Stimulated activated CD8-positive, alpha-beta memory T cell treated with anti-CD3 and anti-CD28 coated beads, Interleukin-15, amount 100 ng/mL, for 1 hour (primary cell): Measurements from ENCODE around the gene IL17C.
"Not testable (repeated sequence)": the region's sequence is repeated elsewhere in the genome, so short reads cannot be mapped to it uniquely, and the experiment has no call there.

Experiments
- DNase-seq: peaks from one replicate; pipeline ENCODE4 v3.0.0-alpha.2; 2020; ENCODE audit warnings: low read depth

IL17C gene

DNA sequence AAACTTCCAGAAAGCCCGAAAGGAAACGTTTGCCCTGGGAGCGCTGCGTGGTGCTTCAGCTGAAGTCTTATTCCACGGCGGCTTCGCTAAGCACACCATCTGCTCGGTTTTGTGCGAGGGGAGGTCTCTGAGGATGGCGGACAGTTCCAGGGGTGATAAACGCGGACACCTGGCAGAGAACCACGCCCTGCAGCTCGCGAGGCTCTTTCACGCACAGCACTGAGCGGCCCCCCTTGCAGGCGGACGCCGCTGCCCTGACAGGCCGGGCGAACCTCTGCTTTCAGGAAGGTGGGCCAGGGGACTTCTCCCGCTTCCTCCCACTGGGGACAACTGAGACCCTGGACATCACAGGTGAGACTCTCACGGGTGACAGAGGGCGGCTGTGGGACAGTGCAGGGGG is 20.8 kb downstream of the IL17C start:
- no peak for DNase-seq

GRCh38 chr16:88661468-88661867 is 23.1 kb downstream of the IL17C start:
- no peak for DNase-seq

- DNase-seq = no peak
These were observed 24.0 kb downstream of the IL17C start for GRCh38 chr16:88662222-88662842.

DNA sequence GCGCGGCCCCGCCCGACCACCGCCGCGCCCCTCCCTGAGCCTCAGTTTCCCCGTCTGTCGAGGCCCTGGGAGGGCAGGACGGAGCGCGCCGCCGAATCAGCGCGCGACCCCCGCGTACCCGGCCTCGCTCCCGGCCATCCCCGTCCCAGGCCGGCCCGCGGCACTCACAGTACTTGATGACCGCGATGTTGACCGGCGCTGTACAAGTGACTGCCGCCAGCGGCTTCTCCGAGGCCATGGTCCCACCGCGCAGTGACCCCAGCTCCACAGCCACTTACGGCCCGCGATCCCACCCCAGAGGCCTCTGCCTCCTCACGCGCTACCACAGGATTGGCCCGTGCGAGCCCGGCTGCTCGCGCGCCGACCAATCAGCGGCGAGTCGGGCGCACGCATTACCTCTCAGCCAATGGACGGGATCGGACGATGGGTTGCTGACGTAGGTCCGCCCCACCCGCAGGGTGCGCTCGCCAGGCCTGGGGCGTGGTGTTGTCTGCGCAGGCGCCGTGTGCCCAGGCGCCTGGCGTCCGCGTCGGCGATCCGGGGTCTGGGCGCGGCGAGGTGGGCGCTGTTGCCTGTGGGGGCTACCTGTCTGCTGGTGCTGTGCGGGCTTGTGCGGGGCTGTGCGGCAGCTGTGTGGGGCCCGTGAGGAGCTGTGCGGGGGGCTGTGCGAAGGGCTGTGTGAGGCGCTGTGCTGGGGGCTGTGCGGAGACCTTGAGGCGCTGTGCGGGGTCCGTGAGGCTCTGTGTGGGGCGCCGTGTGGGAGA is 24.7 kb downstream of the IL17C start, which contains the start of gene MVD:
Gene MVD, minus strand, starts transcription at position 249 of the 764 bp plus-strand sequence. Its CDS starts 11 bp downstream, at position 238.
- peak; percentile 89 for DNase-seq

DNA sequence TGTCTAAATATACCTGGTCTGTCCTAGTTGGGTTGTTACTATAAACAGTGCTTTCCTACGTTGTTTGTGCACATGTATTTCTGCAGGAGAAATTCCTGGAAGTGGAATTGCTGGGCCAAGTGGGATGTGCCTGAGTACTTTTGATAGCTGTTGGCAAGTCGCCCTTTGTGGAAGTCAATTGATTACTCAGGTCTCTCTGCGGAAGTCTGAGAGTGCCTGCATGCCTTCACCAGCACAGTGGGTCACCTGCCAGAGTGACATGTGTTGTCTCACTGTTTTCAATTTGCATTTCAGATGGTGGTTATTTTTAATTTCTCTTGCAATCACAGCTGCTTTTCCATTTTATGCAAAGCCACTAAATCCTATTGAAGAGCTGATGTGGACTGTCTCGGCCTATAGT is 26.8 kb downstream of the IL17C start:
- DNase-seq = no peak

GRCh38 chr16:88665570-88665969 is 27.2 kb downstream of the IL17C start:
- DNase-seq = no peak

DNA sequence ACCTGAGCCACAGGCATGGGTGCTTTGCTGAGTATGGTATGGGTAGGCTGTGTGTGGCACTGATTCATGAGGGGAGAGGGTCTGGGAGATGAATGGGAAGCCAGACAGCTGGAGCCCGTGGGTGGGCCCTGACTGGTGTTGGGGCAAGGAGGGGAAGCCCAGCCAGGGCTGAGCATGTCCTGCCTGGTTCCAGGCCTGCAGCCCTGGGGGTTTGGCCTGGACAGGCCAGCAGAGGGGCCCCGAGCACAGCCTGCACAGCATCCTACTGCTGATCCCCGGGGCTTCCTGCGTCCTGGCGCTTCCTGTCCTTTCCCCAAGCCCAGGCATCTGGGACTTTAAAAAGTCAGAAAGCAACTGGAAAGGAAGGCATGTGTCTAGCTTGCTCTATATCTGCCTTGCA is 29.1 kb downstream of the IL17C start:
- DNase-seq = no peak

DNA sequence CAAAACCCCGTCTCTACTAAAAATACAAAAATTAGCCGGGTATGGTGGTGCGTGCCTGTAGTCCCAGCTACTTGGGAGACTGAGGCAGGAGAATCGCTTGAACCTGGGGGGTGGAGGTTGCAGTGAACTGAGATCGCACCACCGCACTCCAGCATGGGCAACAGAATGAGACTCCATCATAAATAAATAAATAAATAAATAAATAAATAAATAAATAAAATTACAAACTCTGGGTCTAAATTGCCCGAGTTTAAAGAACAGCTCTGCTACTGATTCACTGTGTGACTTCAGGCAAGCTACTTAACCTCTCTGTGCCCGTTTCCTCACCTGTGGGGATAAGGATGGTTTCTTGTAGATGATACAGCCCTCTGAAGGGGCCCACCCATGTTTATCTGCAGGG is 31.1 kb downstream of the IL17C start:
- not testable (repeated sequence) for DNase-seq

- DNase-seq = no peak
These were observed 31.6 kb downstream of the IL17C start for GRCh38 chr16:88669980-88670379.

- DNase-seq = no peak
These were observed 33.4 kb downstream of the IL17C start for GRCh38 chr16:88671806-88672205.

DNA sequence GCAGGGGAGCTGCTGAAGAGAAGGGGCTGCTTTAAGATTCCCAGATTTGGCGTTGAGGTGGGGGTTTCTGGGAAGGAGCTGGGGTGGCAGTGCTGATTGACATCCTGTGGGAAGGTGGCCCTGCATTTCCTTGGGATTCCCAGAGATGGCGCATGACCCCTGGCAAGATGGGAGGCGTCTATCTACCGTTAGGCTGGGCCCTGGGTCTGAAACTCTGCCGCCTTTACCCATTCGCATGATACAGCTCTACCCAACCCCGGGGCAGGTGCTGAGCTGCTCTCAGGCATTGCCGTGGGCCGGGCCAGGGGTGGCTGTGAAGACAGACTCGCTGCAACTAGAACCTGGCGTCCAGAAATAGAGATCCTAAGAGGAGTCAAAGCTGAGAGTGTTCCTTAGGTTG is 34.4 kb downstream of the IL17C start:
- DNase-seq = no peak

DNA sequence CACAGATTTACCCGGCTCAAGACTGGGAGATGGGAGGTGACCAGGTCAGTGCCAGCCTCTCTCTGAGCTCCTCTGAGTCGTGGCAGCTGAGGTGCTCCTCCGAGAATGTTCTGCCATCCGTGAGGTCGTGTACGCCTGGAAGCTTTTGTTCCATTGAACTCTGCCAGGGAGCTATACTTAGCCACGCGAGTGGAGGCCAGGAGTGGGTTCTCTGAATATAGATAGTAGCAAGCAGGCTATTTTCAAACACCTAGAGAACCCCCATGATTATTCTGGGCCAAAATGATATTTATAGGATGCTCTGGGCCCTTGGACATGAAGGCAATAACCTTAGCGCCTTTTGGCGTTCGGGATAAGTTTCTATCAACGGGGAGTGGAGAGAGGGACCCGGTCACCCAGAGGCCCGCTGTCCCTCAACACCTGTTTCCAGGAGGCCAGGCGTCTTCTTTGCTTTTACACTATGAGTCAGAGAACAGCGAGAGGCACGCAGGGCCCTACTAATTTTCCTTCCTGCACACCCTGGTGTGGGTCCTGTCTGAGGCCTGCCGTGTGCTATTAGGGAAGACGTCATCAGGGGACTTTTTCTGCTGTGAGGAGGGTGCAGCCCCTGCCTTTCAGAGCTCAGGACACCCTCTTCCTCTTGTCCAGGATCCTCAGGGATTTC is 35.5 kb downstream of the IL17C start:
- DNase-seq = no peak

DNA sequence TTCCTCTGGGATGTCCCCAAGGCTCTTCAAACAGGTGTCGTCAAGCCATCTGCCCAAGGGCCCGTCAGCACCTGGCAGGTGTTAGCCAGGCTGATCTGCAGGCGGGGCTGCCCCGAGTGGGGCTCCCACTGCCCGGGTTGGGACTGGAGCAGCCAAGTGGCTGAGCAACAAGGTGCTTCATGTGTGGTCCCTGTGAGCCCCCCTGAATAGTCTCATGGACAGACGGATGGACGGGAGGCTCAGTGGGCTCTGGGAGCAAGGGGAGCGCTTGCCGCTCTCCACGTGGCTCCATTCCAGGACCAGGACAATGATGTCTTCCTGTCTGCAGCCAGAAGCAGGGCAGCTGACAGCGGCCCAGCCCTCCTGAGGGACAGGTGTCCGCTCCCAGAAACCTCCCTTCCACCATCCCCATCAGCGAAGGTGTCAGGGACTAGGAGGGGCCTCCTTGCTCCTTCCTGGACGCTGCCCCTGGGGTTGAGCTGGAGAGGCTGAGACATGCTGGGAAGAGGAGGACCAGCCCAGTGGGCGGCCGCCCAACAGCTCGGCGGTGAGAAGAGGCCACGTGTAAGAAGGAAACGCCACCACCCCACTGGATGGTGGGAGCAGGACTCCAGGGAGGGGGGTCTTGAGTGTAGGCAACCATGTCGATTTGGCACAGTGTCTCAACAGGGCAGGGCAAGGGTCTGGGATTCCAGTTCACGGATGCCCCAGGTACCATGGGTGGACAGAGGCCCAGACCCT is 38.3 kb downstream of the IL17C start:
- DNase-seq = no peak

- DNase-seq = no peak
These were observed 39.3 kb downstream of the IL17C start for GRCh38 chr16:88677721-88678120.

GRCh38 chr16:88678224-88678979 is 40.0 kb downstream of the IL17C start:
- no peak for DNase-seq

DNA sequence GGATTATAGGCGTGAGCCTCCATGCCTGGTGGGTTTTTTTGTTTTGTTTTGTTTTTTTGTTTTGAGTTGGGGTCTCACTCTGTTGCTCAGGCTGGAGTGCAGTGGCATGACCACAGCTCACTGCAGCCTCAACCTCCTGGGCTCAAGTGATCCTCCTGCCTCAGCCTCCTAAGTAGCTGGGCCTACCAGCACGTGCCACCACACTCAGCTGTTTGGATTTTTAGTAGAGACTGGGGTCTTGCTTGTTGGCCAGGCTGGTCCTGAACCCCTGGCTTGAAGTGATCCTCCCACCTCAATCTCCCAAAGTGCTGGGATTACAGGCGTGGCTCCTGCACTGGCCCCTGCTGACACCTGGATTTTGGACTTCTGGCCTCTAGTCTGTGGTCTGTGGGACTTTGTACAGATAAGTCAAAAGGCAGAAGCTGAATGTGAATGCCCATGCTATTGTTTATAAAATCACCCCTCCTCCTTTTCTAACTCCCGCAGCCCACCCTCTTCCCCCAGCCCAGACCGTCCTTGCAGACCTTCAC is 42.2 kb downstream of the IL17C start:
- no peak for DNase-seq

GRCh38 chr16:88681084-88681680 is 42.8 kb downstream of the IL17C start:
- no peak for DNase-seq

DNA sequence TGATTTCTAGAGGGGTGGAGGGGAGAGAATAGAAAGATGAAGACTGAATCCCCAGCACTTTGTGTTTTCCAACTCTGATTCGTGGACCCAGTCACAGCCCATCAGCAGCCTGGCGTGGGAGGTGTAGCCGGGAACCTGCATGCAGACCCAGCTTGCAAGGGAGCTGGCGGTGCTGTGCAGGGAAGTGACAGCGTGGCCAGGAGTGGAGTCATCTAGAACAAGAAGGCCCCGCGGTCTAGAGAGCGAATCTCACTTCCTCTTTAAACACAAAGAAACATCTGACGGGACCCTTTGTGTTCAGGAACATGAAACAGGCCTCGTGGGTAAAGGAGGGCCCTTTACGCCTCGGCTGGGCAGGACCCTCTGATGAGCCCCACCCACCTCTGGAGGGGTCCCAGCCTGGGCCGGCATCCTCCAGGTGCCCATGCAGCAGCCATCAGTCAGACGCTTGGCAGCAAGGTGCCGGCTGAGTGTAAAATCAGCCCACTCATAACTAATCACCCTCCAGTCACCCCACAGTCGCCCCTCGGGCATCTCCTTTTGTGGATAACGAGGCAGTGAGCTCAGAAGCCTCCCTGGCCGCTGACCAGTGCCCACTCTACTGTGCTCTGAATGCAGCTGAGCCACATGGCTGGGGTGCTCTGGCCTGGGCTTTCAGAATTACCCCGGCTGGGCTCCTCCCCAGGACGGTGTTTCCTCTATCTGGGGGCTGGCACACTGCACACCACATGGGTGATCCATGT is 43.5 kb downstream of the IL17C start:
- no peak for DNase-seq

GRCh38 chr16:88684569-88685155 is 46.3 kb downstream of the IL17C start:
- DNase-seq = no peak
